NCI-H2196 treated with DMSO at 0.1 percent for 48 hours (cell line): ENCODE results near the gene HLA-DMA.
A peak's percentile ranks its signal among the peaks of the same experiment; 100 is the strongest.

Experiments used
- DNase-seq: peaks from one replicate; lab custom pipeline; 2025; ENCODE audit not compliant: unreplicated experiment; lab: John Stamatoyannopoulos, UW

Gene HLA-DMA

DNA sequence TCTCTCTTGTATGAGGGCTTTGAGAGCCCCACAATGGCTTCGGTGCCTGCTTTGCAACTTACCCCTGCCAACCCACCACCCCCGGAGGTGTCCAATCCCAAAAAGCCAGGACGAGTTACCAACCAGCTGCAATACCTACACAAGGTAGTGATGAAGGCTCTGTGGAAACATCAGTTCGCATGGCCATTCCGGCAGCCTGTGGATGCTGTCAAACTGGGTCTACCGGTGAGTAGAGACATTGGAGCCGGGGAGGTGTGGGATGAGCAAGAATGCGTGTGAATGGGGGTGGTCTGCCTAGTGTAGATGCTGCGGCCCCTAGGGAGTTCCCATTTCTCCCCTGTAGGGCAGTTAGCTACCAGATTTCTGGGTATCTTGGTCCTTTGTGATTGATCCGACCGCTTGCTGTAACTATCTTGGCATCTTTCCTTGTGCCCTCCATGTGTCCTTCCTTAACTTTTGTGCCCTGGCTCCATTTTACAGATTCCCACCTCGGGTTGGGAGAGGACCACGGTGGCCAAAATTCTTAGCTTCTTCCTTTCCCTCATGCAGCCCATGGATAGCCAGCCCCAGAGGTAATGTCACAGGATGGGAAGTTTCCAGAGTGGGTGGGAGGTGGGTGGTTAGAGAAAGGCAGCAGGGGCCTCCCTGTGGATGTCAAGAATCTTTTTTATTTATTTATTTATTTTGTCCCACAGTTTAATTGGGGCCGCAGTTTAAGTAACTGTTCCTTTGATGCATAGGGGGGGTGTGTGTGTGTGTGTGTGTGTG, 21.8 kb upstream of the HLA-DMA start:
- DNase-seq: no peak

DNA sequence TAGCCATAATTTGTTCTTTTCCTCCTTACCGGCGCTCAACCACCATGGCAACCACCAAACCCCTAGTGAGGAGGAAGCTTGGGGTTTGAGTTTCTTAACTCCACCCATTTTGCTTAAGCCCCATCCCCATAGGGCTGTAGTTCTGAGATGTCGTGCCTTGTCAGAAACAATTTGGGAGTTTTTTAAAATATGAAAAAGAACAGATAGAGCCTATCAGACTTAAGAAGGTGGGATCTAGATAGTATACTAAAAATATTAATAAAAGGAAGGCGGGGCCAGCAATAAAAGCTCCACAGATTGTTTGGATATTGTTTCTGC, 21.1 kb upstream of the HLA-DMA start:
- no peak for DNase-seq

DNA sequence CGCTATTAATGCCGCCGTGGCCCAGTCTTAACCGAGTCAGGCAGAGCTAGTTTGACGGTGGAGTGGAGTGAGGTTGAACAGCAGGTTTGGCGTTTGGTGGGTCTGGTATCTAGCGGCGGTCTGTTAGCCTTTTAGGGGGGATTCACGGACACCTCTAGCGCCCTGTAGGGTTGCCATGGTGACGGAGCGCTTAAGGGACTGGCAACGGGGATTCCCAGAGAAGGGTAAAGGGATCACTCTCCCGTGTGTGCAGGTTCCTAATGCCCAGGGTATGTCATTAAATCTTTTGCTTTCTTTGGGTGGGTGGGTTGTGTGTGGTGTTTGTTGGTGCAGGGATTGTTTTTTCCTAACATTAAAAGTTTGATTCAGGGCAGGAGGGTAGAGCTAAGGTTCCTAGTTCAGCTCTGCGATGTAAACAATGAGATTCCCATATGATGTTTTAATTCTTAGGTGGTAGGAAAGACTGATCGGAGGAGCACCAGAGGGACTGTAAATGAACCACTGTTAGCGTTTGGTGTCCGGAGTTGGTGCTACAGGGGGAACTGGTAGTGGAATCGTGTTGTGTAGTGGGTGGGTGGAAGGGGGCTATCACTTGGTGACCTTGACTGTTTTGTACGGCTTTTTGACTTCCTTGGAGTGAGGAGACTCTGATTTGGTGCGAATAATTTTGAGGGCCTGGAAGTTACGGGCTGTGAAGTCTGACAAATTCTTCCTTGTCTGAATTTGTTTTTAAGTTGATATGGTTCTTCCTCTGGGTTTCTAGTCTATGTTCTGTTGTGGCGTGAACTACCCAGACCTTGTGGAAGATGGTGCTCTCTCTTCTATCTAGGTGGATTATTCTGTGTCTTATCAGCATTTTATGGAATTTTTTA, 20.5 kb upstream of the HLA-DMA start:
- DNase-seq: no peak

DNA sequence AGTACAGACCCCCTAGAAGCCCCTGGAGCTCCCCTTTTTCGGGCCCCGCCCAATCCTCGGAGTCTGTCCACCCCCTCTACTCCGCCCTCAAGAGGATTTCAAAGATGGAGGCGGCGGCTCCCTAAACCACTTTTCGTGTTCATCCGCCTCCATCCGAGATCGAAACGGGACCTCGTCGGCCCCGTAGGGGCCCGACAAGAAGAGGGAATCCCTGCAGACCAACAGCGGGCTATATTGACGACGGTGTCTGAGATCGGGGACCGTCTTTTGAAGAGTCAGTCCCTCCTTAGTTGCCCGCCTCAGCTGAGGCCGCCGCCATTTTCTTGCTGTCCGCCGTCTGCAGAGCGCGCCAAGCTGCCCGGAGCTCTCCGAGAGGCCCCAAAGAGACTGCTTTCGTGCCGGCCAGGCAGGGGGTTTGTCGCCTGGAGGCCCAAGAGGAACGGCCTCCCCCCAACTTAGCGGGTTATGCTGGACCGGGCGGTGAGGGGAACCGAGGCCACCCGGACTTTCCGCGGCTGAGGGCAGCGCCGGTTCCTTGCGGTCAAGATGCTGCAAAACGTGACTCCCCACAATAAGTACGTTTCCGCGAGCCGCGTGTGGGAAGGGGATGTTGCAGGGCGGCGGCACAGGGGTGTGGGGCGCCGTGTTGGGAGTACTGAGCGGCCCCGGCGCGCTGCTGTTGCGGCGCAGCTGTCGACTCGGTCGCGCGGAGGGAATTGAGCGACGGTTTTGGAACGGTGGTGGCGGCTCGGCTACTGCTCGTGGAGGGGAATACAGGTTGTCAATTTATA, 19.7 kb upstream of the HLA-DMA start:
- DNase-seq: no peak

DNA sequence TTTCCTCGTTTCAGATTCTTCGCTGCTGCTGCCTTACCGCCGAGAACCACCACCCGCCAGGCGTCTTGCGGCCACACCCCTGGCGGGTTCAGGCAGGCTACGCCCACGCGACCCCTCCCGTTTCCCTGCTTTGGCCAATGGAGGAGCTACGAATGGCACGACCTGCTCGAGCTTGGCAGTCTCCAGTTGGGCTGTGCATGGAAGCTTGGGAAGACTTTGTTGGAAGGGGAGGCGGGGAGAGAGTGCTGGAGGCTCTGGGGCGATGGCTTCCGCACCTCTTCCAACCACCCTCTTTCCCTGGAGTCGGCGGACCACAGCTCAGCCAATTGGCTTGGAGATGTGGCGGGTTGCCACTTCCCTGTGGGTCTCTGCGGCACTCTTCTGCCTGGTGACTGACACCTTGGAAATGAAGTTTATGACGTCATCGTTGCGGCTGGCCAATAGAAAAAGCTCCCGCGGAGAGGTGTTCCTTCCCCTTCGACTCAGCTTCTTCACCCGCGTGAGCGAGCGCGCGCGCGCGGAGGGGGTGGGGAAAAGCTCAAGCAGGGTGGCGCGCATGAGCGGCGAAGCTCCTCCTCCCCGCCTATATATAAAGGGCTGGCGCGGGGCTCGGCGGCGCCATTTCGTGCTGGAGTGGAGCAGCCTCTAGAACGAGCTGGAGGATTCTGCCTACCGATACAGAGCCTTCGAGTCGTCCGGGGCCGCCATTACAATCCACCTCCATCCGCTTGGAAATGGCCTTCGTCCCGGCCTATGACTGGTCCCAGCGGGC, 18.9 kb upstream of the HLA-DMA start:
- peak; percentile 100 for DNase-seq

DNA sequence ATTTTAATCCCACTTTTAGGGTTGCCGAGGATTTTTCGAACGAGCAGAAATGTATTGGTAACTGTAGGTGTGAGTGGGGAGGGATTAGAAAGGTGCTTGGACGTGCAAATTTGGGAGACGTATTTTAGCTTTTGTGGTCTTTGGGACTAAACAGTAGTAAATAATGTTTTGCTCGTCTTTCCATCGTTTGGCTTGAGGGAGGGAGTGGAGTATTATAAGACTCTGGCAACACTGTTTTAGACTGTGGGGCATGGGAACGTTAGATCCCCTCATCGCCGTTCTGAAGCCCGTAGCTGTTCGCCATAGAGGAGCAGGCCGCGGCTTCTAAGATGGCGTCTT, 18.3 kb upstream of the HLA-DMA start:
- no peak for DNase-seq

DNA sequence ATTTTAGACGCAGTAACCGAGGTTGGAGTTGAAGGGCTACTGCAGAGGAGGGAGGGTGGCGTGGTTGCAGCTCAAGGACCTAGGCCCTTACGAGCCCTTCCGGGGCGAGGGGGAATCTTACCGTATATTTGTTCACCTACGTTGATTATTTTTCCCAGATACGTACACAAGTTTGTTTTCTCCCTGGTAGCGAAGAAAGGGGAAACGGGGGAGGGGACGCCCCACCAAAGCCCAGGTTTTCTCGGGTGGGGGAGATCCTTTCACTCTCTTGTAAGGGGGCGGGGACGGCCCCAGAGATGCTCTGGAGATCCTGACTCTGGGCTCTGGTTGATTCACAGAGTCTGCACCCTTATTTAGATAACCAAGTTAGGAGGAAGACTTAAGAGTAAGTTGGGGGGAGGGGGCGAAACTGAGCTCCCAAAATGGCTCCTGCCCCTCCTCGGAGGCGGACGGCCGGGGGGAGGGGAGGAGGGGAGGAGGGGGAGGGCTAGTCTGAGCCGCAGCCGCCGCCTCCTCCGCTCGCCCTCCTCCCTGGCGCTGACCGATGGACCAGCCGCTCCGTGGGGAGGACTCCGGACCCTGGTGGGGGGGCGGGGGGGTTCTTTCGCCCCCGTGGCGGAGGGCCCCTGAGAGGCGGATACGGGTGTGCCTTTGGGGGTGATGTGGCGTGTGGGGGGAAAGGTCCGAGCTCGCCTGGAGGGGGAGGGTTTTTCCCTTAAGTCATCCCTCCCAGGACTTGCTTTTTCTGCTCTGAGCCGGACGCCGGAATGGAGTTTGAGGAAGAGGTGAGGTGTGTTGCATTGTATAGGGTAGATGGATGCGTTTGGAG, 17.7 kb upstream of the HLA-DMA start:
- DNase-seq: peak; percentile 69

DNA sequence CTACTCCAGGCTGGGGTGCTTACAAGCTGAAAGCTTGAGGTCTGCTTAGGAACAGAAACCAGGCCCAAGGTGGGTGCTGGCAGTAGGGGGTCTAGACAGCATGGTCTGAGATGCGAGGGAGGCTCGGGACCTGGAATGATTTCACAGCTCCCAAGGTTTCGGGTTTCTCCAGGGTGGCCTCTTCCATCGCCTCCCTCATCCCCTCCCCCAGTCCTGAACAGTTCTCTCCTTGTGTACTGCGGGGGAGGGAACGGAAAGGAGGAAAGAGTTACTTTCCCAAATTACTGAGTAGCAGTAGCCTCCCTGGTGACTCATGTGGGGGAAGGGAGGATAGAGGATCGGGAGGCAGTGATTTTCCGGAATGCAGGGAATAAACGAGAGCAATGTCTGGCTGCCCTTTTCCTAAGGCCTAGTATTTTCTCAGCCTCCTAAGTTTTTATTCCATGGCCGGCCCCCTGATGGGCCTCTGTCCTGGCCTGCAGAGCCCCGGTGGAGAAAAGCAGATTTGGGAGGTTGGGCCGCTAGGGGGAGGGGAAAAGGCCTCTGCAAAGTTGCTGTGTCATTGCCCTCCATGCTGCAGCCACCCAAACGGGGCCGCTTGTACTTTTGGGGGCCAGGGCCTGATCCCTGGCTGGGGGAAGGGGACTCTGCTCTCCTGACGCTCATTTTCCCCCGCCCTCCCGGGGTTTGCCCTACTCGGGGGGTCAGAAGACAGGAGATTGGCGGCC, 17.0 kb upstream of the HLA-DMA start:
- DNase-seq: peak; percentile 64

DNA sequence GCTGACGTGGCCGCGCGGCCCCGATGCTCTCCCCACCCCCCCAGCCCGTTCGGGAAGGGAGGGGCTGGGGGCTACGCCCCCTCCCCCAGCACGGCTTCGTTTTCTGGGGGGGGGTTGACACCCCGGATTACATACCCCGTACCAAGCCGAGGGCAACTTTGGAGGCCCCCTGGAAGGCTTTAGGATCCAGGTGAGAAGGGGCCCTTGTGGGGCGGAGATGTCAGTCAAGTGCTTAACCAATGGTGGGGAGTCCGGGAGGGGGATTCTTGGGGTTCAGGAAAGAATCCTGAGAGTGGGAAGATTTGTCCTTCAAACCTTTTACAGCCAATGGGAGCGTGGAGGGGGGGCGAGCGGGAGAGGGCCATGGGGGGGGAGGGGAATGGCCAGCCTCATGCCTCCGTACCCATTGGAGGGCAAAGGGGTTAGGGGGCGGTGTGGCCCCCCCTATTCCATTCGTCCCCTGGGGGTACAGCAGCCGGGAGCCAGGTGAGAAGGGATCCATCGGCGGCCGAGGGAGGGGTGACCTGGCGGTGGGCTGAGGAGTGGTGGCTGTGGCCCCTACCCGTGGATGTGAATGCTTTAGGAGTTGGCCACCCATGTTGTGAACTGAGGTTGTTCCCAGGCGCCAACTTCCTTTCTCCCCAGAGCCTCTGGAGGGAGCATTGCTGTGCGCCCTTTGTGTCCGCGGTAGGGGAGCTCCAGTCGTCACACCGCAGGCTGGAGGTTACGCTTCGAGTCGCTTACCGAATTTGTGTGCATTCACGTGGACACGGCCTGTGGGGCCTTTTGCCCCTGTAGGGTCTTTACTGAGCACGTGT, 16.2 kb upstream of the HLA-DMA start:
- peak; percentile 54 for DNase-seq

DNA sequence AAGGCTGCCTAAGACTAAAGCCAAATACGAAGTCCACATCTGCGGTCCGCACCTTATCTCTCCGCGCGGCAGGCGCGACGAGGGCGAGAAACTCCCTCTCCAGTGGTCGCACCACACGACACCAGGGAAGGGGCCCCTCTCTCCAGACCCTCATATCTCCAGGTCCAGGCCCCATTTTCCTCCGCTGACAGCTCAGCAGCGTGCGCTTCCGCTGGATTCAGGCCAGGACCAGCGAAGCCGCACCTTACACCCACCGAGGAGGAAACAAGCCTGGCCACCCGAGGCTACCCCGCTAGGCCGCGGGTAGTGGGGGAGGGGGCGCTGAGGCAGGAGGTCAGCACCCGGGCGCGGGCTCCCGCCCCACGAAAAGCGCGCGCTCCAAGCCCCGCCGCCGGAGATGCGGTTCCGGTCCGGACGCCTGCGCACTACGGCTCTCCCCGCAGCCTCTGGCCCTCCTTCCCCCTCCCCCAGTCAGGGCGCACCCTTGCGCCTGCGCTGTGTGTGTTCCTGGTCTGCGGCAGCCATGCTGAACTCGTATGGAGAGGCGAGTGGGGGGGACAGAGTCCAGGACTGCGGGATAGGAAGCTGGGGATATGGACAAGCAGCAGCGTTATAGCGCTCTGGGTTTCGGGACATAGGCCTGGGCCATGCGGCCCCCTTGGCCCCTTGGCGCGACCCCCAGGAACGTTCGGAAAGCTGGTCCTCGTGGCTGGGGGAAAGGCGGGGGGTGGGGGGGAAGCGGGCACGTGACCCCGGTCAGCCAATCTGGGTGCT, 15.4 kb upstream of the HLA-DMA start, which contains the start of gene BRD2:
Gene BRD2 (plus strand): TSS at position 502 of the 774 bp plus-strand sequence. CDS start 4,305 bp downstream, outside the sequence.
- peak; percentile 92 for DNase-seq

DNA sequence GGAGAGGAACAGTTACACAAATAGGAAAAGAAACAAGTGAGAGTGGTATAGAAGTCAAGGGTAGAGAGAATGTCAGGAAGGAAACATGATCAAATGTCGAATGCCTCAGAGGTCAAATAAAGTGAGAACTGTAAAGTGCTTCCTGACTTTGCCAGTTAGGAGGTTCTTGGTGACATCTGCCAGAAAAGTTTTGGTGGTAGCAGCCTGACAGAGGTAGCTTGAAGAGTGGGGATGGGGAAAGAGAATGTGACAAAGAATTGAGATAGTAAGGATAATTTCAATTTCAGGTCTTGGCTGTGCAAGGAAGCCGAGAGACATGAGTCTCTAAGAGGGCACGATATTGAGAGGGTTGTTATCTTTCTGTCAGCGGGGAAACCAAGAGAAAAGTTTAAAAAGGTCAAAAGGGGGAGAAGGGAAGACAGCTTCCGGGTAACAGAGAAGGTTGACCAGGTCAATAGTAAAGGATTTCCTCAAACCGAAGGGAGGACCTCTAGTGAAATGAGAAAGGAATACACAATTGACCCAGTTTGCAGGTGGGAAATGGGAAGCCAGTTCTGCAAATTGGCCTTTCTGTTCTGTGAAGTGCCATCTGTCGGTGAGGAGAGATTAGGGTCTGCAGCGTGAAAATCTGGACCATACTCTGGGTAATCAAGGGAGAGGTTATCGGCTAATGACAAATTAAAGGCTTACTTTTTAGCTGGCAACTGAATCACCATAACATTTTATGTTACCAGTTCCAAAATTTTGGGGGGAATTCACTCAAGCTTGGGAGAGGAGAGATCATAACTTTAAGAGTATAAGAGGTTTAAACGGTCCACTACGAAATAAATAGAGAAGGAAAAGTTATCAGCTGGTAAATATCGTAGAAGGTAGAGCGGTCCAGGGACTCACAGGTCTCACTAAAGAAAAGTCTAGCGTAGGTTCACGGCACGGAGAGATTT, 14.5 kb upstream of the HLA-DMA start:
- peak; percentile 56 for DNase-seq

DNA sequence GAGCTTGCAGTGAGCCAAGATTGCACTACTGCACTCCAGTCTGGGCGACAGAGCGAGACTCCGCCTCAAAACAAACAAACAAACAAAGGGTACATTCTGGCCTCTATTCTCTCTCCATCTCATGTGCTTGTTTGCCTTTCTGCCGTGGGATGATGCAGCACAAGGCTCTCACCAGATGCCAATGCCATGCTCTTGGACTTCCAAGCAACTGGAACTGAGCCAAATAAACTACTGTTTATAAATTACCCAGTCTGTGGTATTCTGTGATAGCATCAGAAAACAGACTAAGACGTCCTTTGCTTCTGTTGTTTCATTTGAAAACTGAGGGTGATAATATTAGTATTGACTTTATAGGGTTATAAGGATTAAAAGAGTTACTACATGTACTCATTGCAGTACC, 11.9 kb upstream of the HLA-DMA start:
- DNase-seq: no peak

DNA sequence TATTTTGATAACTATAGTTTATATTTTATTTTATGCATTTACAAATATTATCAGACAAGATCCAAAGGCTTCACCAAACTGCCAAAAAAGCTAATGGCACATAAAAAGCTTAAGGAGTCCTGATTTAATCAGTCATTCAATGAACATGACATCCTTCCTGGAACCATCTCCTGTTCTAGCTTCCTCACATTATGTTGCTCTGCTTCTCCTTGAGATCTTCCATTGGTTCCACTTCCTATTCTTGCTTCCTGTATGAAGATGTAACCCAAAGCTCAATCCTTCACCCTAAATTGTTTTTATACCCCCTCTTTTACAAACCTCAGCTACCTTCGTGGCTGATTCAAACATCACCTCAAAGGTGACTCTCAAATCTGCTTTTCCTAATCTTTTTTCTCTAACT, 11.0 kb upstream of the HLA-DMA start:
- no peak for DNase-seq

DNA sequence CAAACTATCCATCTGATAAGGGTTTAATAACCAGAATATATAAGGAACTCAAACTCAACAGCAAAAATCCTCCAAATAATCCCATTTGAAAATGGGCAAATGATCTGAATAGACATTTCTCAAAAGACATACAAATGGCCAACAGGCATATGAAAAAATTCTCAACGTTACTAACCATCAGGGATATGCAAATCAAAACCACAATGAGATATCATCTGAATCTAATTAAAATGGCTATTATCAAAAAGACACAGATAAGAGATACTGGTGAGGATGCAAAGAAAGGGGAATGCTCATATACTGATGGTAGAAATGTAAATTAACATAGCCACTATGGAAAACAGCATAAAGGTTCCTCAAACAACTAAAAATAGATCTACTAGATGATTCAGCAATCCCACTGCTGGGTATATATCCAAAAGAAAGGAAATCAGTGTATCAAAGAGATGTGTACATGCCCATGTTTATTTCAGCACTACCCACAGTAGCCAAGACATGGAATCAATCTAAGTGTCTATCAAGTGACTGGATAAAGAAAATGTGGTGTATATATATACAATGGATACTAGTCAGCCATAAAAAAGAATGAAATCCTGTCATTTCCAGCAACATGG, 9.4 kb upstream of the HLA-DMA start:
- no peak for DNase-seq

DNA sequence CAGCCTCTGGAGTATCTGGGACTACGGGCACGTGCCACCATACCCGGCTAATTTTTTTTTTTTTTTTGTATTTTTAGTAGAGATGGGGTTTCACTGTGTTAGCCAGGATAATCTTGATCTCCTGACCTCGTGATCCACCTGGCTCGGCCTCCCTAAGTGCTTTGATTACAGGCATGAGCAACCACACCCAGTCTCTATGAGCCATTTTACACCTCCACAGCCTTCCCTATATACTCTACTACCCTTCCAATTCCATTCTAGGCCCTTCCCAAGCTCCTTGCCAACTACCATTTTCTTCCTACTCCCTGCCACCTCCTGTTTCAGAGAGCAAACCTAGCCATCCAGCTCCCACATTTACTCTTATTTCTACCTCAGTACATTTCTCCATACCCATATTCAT, 7.7 kb upstream of the HLA-DMA start:
- no peak for DNase-seq

DNA sequence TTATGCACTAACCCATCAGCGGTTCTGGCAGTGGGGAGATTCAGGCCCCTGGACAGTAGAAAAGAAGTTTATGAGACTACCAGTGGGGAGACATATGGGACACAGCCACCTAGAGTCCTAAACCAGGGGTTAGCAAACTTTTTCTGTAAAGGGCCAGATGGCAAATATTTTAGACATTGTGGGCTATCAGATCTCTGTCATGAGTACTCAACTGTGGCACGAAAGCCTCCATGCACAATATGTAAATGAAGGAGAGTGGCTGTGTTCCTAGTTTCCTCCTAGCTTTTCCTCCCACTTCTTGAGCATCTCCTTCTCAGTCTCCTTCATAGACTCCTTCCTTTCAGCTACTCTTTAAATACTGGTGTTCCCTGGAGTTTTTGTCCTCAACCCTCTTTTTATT, 3.3 kb upstream of the HLA-DMA start:
- no peak for DNase-seq
